Kidney epithelial cell (primary cell): ENCODE results near the gene FGF8. TPM values are rescaled to one million over a fixed set of nuclear protein-coding genes. Genes with fewer than 3 reads are reported as not detected.

ENCODE experiments used
- DNase-seq: peaks from one replicate; pipeline ENCODE4 v3.0.0-alpha.2; 2010; ENCODE audit warnings: low read depth
- H3K27me3 ChIP-seq: 2 replicates; pipeline ENCODE4 v1.6.0; 2011; ENCODE audit warnings: low read length; ENCODE audit not compliant: control insufficient read depth, insufficient read depth
- H3K36me3 ChIP-seq: 2 replicates; pipeline ENCODE4 v1.5.1; 2011; ENCODE audit warnings: low read length; ENCODE audit not compliant: control insufficient read depth, insufficient read depth
- H3K4me3 ChIP-seq: 2 replicates; pipeline ENCODE4 v1.5.1; 2011; ENCODE audit warnings: low read depth, mild to moderate bottlenecking, control low read depth, low read length
- total RNA-seq: library from RNA; depleted of rRNA; stranded (reverse); fragments of >200 nt; gene quantifications from 2 replicates; pipeline ENCODE4 v1.2.3, GENCODE V29; 2015
- TF ChIP-seq, protein P1 (sequence below): IDR thresholded peaks from 2 replicates; pipeline ENCODE4 v1.5.1; 2011; ENCODE audit warnings: mild to moderate bottlenecking, moderate library complexity, low read length, control low read depth, inconsistent platforms; ENCODE audit not compliant: insufficient read depth, poor library complexity, severe bottlenecking

FGF8 gene, protein sequence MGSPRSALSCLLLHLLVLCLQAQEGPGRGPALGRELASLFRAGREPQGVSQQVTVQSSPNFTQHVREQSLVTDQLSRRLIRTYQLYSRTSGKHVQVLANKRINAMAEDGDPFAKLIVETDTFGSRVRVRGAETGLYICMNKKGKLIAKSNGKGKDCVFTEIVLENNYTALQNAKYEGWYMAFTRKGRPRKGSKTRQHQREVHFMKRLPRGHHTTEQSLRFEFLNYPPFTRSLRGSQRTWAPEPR
- total RNA-seq, result not detected in 2 replicates

DNA sequence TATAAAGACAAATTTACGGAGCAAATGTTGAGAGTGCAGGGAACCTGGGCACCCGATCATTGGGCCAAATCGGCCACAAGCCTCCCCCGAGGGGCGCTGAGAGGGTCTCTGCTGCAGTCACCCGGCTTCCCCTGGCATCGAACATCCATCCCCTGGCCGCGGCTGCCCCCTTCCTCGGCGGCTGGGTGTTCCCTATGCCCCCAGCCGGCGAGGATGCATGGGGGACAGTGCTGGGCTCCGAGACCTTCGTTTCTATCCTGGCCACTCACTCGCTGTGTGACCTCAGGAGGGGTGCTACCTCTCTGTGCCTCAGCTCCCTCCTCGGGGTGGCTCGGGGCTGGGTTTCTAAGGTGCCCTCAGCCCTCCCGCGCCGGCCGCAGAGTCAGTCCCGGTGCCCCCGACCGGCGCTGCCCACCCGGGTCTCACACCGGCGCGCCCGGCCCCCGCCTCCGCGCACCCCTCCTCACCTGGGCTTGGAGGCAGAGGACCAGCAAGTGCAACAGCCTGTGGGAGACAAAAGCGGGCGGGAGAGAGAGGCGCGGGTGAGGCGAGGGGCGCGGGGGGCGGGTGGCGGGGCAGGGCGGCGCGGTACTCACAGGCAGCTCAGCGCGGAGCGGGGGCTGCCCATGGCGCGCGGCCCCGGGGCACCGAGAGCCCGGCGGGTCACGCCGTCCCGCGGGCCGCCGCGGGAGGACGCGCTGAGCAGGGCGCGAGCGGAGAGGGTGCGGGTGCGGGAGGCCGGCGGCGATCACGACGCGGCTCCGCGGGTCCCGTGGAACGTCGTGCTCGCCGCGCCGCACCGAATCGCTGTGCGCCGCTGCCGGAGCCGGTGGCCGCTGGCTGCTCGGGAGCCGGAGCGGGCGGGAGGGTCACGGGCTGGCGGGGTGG lies at the start of gene FGF8:
Gene FGF8, minus strand, starts transcription at position 842 of the 888 bp plus-strand sequence. Its CDS starts 214 bp downstream, at position 628.
- peaks cover 77% of the 10 kb centered on the region for H3K27me3 ChIP-seq
- DNase-seq, result no peak
- no peaks in the 10 kb centered on the region for H3K36me3 ChIP-seq
- TF ChIP-seq, protein P1, sequence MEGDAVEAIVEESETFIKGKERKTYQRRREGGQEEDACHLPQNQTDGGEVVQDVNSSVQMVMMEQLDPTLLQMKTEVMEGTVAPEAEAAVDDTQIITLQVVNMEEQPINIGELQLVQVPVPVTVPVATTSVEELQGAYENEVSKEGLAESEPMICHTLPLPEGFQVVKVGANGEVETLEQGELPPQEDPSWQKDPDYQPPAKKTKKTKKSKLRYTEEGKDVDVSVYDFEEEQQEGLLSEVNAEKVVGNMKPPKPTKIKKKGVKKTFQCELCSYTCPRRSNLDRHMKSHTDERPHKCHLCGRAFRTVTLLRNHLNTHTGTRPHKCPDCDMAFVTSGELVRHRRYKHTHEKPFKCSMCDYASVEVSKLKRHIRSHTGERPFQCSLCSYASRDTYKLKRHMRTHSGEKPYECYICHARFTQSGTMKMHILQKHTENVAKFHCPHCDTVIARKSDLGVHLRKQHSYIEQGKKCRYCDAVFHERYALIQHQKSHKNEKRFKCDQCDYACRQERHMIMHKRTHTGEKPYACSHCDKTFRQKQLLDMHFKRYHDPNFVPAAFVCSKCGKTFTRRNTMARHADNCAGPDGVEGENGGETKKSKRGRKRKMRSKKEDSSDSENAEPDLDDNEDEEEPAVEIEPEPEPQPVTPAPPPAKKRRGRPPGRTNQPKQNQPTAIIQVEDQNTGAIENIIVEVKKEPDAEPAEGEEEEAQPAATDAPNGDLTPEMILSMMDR, result no peak
- no peak within 1 kb of the TSS for H3K4me3 ChIP-seq

- DNase-seq, result no peak
- TF ChIP-seq, protein P1, result no peak
- Histone ChIP-seq H3K27me3 (no peaks in the 10 kb centered on the region), H3K4me3 (no peak overlapping the region), H3K36me3 (no peaks in the 10 kb centered on the region)
Measured at GRCh38 chr10:101824736-101825135, 48.8 kb upstream of the FGF8 start.

- Histone ChIP-seq H3K36me3 (no peaks in the 10 kb centered on the region), H3K27me3 (no peaks in the 10 kb centered on the region), H3K4me3 (peak overlapping the region; percentile 39)
- DNase-seq, result no peak
- TF ChIP-seq, protein P1, result no peak
Measured at GRCh38 chr10:101818872-101819633, 43.1 kb upstream of the FGF8 start.

DNA sequence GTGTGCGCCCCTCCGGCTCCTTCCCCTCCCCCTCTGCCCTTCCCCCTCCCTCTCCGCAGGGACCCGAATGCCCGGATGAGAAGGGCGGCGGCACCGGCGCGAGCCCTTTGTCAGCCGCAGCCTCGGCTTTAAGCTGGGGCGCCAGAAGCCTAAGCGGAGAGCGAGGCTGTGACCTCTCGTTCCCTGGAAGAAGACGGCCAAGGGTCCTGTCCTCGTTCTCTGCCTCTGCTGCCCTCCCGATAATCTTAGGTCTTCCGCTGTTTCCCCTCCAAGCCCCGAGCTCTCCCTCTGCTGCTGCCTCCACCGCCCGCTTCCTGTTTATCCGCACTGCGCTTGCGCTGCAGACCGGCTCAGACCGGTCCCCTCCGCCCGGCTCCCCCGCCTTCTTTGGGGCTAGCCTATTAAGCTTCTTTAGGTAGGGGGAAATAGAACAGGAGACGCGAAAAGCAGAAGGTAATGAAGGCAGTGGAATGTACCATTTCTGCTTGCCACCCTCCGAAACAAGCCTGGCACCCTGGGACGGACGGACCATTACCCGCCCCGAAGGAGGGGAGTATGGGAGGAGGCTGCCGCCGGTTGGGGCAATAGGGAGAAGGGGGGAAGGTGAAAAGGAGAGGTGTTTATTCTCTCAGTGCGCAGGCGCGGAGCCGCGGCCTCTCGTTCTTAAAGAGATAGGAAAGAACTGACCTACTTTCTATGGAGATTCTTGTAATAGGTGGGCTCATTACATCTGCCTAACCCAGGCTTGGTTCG lies 42.4 kb upstream of the FGF8 start, which contains the start of gene OGA:
Gene OGA, minus strand, starts transcription at position 326 of the 753 bp plus-strand sequence. CDS start 422 bp downstream, outside the sequence.
- TF ChIP-seq, protein P1, result no peak
- Histone ChIP-seq H3K27me3 (no peaks in the 10 kb centered on the region), H3K36me3 (no peaks in the 10 kb centered on the region), H3K4me3 (peak within 1 kb of the TSS; percentile 99)
- DNase-seq, result peak; percentile 99

- no peaks in the 10 kb centered on the region for H3K36me3 ChIP-seq
- peak overlapping the region; percentile 99 for H3K4me3 ChIP-seq
- TF ChIP-seq, protein P1, result no peak
- no peaks in the 10 kb centered on the region for H3K27me3 ChIP-seq
- DNase-seq, result peak; percentile 79
Measured at GRCh38 chr10:101817337-101818118, 41.6 kb upstream of the FGF8 start.
